OCI-LY1 (cell line): ENCODE data around the gene HPCAL4.

Experiments
- CTCF ChIP-seq: fragments of 200-600 bp; sonication (generic), shearing (Covaris generic); IDR thresholded peaks from 2 replicates; pipeline ENCODE4 v1.5.1; 2017; ENCODE audit warnings: mild to moderate bottlenecking, antibody characterized with exemption, low read length, moderate library complexity, mixed read lengths
- EZH2 ChIP-seq: fragments of 200-600 bp; sonication (generic), shearing (Covaris generic); IDR thresholded peaks from 2 replicates; pipeline ENCODE4 v1.8.0; 2017; ENCODE audit warnings: borderline replicate concordance, mixed run types, mild to moderate bottlenecking, antibody characterized with exemption, low read length, moderate library complexity, mixed read lengths

GRCh38 chr1:39668894-39669293 lies 22.3 kb downstream of the HPCAL4 start:
- TF ChIP-seq CTCF (no peak), EZH2 (no peak)
